OCI-LY7 (cell line): ENCODE data around the gene SLC13A1. TPM values are rescaled to one million over a fixed set of nuclear protein-coding genes. Genes with fewer than 3 reads are reported as not detected.

Source experiments
- BruUV-seq: library from RNA; stranded (reverse); fragments of 400-500 nt; replicated peaks from 2 replicates; lab custom pipeline; 2021; lab: Mats Ljungman, UMichigan
- CTCF ChIA-PET: fragments of 300-600 bp; sonication (Branson Sonifier 250); formaldehyde crosslinking; loops from one replicate; lab custom pipeline; 2022; ENCODE audit warnings: antibody characterized with exemption; ENCODE audit not compliant: unreplicated experiment; lab: Charles Lee
- POLR2A ChIA-PET: fragments of 300-600 bp; sonication (Branson Sonifier 250); formaldehyde crosslinking; loops from one replicate; lab custom pipeline; 2022; ENCODE audit warnings: antibody characterized with exemption; lab: Charles Lee
- DNase-seq: peaks from one replicate; pipeline ENCODE4 v3.0.0-alpha.2; 2015; ENCODE audit warnings: low spot score
- H2AFZ ChIP-seq: fragments of 200-600 bp; sonication (generic), shearing (Covaris generic); 2 replicates; pipeline ENCODE4 v1.6.1; 2014; ENCODE audit warnings: mild to moderate bottlenecking, antibody characterized with exemption, low read length, moderate library complexity
- H3K27ac ChIP-seq: fragments of 200-600 bp; sonication (generic); 2 replicates; pipeline ENCODE4 v1.5.1; 2014; ENCODE audit warnings: mixed run types, low read depth, mild to moderate bottlenecking, moderate library complexity, low read length, inconsistent platforms; ENCODE audit not compliant: poor library complexity, severe bottlenecking
- H3K36me3 ChIP-seq: fragments of 200-600 bp; sonication (generic); 2 replicates; pipeline ENCODE4 v1.6.1; 2014; ENCODE audit warnings: mild to moderate bottlenecking, antibody characterized with exemption, low read length, moderate library complexity, mixed read lengths; ENCODE audit not compliant: insufficient read depth
- H3K4me1 ChIP-seq: fragments of 200-600 bp; sonication (generic); 2 replicates; pipeline ENCODE4 v1.5.1; 2014; ENCODE audit warnings: mild to moderate bottlenecking, low read length; ENCODE audit not compliant: insufficient read depth, poor library complexity, severe bottlenecking
- H3K4me2 ChIP-seq: fragments of 200-600 bp; sonication (generic); 2 replicates; pipeline ENCODE4 v1.6.1; 2014; ENCODE audit warnings: mild to moderate bottlenecking, low read length
- H3K4me3 ChIP-seq: fragments of 200-600 bp; sonication (generic); 2 replicates; pipeline ENCODE4 v1.5.1; 2014; ENCODE audit warnings: mild to moderate bottlenecking, low read depth, low read length; ENCODE audit not compliant: poor library complexity, severe bottlenecking
- H3K79me2 ChIP-seq: fragments of 200-600 bp; sonication (generic); 2 replicates; pipeline ENCODE4 v1.6.1; 2016; ENCODE audit warnings: low read depth, mild to moderate bottlenecking, low read length, moderate library complexity, mixed read lengths; ENCODE audit not compliant: insufficient read depth
- H3K9me2 ChIP-seq: fragments of 200-600 bp; sonication (generic); 2 replicates; pipeline ENCODE4 v1.6.1; 2016; ENCODE audit warnings: mild to moderate bottlenecking, low read length, mixed read lengths; ENCODE audit not compliant: insufficient read depth
- H3K9me3 ChIP-seq: fragments of 200-600 bp; sonication (generic); 2 replicates; pipeline ENCODE4 v1.6.1; 2014; ENCODE audit warnings: mild to moderate bottlenecking, mixed run types, low read length, mixed read lengths
- H4K20me1 ChIP-seq: fragments of 200-600 bp; sonication (generic); 2 replicates; pipeline ENCODE4 v1.6.1; 2014; ENCODE audit warnings: mild to moderate bottlenecking, antibody characterized with exemption, low read length, moderate library complexity, mixed read lengths; ENCODE audit not compliant: insufficient read depth
- EZH2phosphoT487 ChIP-seq: fragments of 200-600 bp; sonication (generic); IDR thresholded peaks from 2 replicates; pipeline ENCODE4 v1.6.1; 2018; ENCODE audit warnings: low read depth, borderline replicate concordance, mild to moderate bottlenecking, mixed run types, antibody characterized with exemption, low read length, moderate library complexity, mixed read lengths
- intact Hi-C: fragments of 100-400 bp; cut with micrococcal nuclease; formaldehyde crosslinking; loops from one replicate; pipeline ENCODE4 v1.10.0; 2022; ENCODE audit not compliant: unreplicated experiment
- total RNA-seq, 2 experiments: library from RNA; depleted of rRNA in 1 of 2; stranded (reverse); fragments of >200 nt in 1 of 2; shearing (Covaris generic) in 1 of 2; gene quantifications; 2 replicates each; pipeline ENCODE4 v1.2.3, GENCODE V29; 2014 to 2022
- TF ChIP-seq, protein P1 (sequence below): fragments of 200-600 bp; sonication (generic); conservative IDR thresholded peaks from 2 replicates; pipeline ENCODE4 v1.5.1; 2014; ENCODE audit warnings: mild to moderate bottlenecking, antibody characterized with exemption, low read length, moderate library complexity, mixed read lengths

The SLC13A1 gene
- total RNA-seq, 2 experiments from 2014 or later: not detected

DNA sequence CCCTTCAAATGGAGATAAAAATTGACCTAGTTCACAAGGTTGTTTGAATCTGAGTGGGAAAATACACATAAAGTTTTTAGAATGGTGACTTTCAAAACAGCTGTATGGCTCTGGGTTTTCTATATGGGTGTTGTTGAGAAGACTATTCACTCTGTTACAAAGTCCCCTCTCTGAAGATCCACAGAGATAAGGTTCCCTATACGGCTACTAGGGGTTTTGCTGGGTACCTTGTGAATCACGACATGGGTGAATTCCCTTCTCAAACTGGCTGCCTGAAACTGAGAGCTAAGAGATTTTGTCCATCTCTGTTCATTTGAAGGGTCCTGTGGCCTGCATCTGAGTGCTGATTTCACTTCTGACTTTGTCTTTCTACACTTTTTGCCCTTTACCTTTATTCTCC lies 11.8 kb upstream of the SLC13A1 start:
- Histone ChIP-seq H4K20me1 (no peaks in the 10 kb centered on the region), H3K4me3 (no peak overlapping the region), H3K9me3 (no peaks in the 10 kb centered on the region), H3K36me3 (no peaks in the 10 kb centered on the region), H3K4me2 (no peak overlapping the region), H3K27ac (no peak overlapping the region), H3K79me2 (no peaks in the 10 kb centered on the region), H3K9me2 (no peaks in the 10 kb centered on the region), H3K4me1 (no peaks in the 10 kb centered on the region), H2AFZ (no peak overlapping the region)
- intact Hi-C loops: no loop called here
- DNase-seq: no peak
- ChIA-PET POLR2A (no interaction called here), CTCF (no interaction called here)
- no TSS peak for BruUV-seq
- TF ChIP-seq, protein P1, sequence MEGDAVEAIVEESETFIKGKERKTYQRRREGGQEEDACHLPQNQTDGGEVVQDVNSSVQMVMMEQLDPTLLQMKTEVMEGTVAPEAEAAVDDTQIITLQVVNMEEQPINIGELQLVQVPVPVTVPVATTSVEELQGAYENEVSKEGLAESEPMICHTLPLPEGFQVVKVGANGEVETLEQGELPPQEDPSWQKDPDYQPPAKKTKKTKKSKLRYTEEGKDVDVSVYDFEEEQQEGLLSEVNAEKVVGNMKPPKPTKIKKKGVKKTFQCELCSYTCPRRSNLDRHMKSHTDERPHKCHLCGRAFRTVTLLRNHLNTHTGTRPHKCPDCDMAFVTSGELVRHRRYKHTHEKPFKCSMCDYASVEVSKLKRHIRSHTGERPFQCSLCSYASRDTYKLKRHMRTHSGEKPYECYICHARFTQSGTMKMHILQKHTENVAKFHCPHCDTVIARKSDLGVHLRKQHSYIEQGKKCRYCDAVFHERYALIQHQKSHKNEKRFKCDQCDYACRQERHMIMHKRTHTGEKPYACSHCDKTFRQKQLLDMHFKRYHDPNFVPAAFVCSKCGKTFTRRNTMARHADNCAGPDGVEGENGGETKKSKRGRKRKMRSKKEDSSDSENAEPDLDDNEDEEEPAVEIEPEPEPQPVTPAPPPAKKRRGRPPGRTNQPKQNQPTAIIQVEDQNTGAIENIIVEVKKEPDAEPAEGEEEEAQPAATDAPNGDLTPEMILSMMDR: no peak
- no peak for TF ChIP-seq EZH2phosphoT487

DNA sequence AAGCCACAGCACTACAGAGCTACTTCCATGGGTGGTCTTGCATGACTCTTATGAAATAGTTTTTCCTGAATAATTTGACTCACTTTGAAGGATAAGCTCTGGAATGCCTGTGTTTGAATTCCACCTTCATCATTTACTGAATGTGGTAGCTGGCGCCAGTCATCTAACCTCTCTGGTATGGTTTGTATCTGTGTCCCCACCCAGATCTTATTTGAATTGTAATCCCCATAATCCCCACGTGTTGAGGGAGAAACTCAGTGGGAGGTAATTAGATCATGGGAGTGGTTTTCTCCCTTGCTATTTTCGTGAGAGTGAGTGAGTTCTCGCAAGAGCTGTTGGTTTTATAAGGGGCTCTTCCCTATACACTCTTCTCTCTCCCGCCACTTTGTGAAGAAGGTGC lies 11.2 kb upstream of the SLC13A1 start:
- ChIA-PET POLR2A (no interaction called here), CTCF (no interaction called here)
- BruUV-seq: no TSS peak

DNA sequence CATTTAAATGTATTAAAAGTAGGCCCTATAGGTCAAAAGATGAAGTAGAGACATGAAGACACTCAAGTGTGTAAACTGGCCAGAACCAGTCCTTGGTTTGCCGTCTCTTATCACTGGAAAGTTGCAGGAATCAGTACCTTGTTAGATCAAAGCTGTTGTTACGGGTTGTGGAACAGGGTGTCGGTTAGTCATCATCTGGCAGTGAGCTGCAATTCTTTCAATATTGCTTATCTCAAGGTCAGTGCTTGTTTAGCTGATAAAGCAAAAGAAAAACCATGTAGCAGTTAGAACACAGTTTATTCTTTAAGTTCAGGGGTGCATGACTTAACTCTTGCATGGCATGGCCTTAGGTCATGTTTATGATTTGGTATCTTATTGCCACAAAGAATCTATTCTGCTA lies 10.0 kb upstream of the SLC13A1 start:
- Histone ChIP-seq H4K20me1 (no peaks in the 10 kb centered on the region), H2AFZ (no peak overlapping the region), H3K4me2 (no peak overlapping the region), H3K4me1 (no peaks in the 10 kb centered on the region), H3K9me2 (no peaks in the 10 kb centered on the region), H3K9me3 (no peaks in the 10 kb centered on the region), H3K4me3 (no peak overlapping the region), H3K36me3 (no peaks in the 10 kb centered on the region), H3K27ac (no peak overlapping the region), H3K79me2 (no peaks in the 10 kb centered on the region)
- TF ChIP-seq, protein P1: no peak
- TF ChIP-seq EZH2phosphoT487: no peak
- ChIA-PET CTCF (no interaction called here), POLR2A (interaction anchor here (0.6 kb wide), 1 partner anchor 334 kb away, joined by 5 read pairs; no protein-coding TSS in a partner anchor)
- intact Hi-C loops: no loop called here
- BruUV-seq: no TSS peak
- DNase-seq: no peak

More for the DNA sequence above, 11.2 kb upstream of the SLC13A1 start:
- H3K4me3 ChIP-seq: no peak overlapping the region
- H3K4me2 ChIP-seq: no peak overlapping the region
- H3K36me3 ChIP-seq: no peaks in the 10 kb centered on the region
- no peaks in the 10 kb centered on the region for H3K79me2 ChIP-seq
- H3K9me3 ChIP-seq: no peaks in the 10 kb centered on the region
- TF ChIP-seq, protein P1: no peak
- no peak for TF ChIP-seq EZH2phosphoT487
- H3K27ac ChIP-seq: no peak overlapping the region
- no peaks in the 10 kb centered on the region for H4K20me1 ChIP-seq
- H3K4me1 ChIP-seq: no peaks in the 10 kb centered on the region
- no peaks in the 10 kb centered on the region for H3K9me2 ChIP-seq
- DNase-seq: no peak
- intact Hi-C loops: no loop called here
- no peak overlapping the region for H2AFZ ChIP-seq
